ENCODE results near the gene RPL39L.

DNA sequence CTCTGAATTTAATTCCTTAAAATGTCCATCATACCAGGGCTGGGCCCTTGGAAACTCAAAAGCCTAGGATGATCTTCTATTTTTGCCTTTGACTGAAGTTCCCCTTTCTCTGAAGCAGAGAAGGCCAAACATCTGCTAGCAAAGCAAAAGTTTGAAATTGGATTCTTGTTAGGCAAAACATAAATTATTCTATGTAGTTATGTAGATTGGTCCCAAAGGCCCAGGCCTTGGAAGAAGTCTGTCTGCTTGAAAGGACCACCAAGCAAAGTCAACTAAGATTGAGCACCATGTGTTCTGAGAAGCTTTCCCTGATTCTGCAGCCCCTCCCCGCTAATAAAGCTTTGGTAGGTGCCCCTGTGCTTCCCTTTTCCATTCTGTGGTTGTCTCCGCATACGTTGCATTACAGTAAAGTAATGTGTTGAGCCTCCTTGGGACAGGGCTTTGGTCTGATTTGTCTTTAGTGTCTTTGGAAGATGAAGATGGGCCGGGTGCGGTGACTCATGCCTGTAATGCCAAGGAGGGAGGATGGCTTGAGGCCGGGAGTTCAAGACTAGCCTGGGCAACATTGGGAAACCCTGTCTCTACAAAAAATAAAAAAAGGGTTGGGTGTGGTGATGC, 56.4 kb downstream of the RPL39L start:
- TF ChIP-seq EP300 (IDR thresholded peaks at IDR 0.05), result no peak
- TF ChIP-seq, protein P1, sequence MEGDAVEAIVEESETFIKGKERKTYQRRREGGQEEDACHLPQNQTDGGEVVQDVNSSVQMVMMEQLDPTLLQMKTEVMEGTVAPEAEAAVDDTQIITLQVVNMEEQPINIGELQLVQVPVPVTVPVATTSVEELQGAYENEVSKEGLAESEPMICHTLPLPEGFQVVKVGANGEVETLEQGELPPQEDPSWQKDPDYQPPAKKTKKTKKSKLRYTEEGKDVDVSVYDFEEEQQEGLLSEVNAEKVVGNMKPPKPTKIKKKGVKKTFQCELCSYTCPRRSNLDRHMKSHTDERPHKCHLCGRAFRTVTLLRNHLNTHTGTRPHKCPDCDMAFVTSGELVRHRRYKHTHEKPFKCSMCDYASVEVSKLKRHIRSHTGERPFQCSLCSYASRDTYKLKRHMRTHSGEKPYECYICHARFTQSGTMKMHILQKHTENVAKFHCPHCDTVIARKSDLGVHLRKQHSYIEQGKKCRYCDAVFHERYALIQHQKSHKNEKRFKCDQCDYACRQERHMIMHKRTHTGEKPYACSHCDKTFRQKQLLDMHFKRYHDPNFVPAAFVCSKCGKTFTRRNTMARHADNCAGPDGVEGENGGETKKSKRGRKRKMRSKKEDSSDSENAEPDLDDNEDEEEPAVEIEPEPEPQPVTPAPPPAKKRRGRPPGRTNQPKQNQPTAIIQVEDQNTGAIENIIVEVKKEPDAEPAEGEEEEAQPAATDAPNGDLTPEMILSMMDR (IDR thresholded peaks at IDR 0.05), result no peak
